Upper lobe of left lung (tissue), 4 donors: ENCODE measurements around the gene DMAP1.

ENCODE experiments used
- EP300 ChIP-seq, 4 donors: sonication (generic); formaldehyde crosslinking; IDR thresholded peaks; one replicate each; pipeline ENCODE4 v1.5.1; 2017; ENCODE audit warnings: antibody characterized with exemption in 4 of 4, control low read depth in 2 of 4
- POLR2A ChIP-seq, 4 donors: fragments of 450-650 bp; IDR thresholded peaks; one replicate each; pipeline ENCODE4 v1.5.1; 2016 to 2017; ENCODE audit warnings: antibody characterized with exemption in 4 of 4, mild to moderate bottlenecking in 2 of 4
- POLR2AphosphoS5 ChIP-seq, 2 donors: sonication (generic); formaldehyde crosslinking; IDR thresholded peaks; one replicate each; pipeline ENCODE4 v1.5.1; 2017; ENCODE audit warnings: antibody characterized with exemption in 2 of 2
- TF ChIP-seq, protein P1 (sequence below), 6 experiments: fragments of 450-650 bp in 4 of 6; fragments of 200-600 bp in 2 of 6; sonication (generic) in 2 of 6; IDR thresholded peaks; one replicate each; pipeline ENCODE4 v1.5.1; 2016 to 2019; ENCODE audit warnings: antibody characterized with exemption in 6 of 6

DNA sequence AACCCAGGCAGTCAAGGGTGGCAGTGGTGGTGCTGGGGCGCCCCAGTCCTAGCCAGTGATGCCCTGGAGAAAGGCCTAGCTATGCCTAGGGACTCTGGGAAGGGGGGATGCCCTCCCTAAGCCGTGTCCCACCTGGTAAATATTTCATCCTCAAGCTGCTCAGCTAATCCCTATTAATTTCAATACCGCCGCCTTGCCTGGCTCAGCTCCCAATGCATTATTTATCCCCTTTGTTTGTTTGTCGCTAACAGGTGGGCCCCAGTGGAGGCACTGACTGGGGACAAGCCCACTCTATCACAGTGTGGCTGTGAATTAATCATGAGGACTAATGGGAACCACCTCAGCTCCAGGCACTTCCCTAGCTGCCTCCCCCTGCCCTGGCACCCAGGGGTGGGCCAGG is 22.5 kb downstream of the DMAP1 start:
- no peak for TF ChIP-seq POLR2AphosphoS5 (IDR thresholded peaks at IDR 0.05)
- TF ChIP-seq POLR2A (IDR thresholded peaks at IDR 0.05): no peak
- TF ChIP-seq, protein P1, sequence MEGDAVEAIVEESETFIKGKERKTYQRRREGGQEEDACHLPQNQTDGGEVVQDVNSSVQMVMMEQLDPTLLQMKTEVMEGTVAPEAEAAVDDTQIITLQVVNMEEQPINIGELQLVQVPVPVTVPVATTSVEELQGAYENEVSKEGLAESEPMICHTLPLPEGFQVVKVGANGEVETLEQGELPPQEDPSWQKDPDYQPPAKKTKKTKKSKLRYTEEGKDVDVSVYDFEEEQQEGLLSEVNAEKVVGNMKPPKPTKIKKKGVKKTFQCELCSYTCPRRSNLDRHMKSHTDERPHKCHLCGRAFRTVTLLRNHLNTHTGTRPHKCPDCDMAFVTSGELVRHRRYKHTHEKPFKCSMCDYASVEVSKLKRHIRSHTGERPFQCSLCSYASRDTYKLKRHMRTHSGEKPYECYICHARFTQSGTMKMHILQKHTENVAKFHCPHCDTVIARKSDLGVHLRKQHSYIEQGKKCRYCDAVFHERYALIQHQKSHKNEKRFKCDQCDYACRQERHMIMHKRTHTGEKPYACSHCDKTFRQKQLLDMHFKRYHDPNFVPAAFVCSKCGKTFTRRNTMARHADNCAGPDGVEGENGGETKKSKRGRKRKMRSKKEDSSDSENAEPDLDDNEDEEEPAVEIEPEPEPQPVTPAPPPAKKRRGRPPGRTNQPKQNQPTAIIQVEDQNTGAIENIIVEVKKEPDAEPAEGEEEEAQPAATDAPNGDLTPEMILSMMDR (IDR thresholded peaks at IDR 0.05): no peak
- no peak for TF ChIP-seq EP300 (IDR thresholded peaks at IDR 0.05)
